Subcutaneous adipose tissue (tissue), 4 donors: ENCODE data around the gene MACF1. TPM values are rescaled to one million over a fixed set of nuclear protein-coding genes. Genes with fewer than 3 reads are reported as not detected.

ENCODE experiments used
- CTCF ChIP-seq: fragments of 450-650 bp; IDR thresholded peaks from one replicate; pipeline ENCODE4 v1.5.1; 2016; ENCODE audit warnings: low read depth, mild to moderate bottlenecking, control low read depth, antibody characterized with exemption, moderate library complexity
- total RNA-seq, 4 donors: library from RNA; depleted of rRNA; stranded (reverse); fragments of >200 nt; gene quantifications; one replicate each; pipeline ENCODE4 v1.1.0, GENCODE V29; 2016

The MACF1 gene
- total RNA-seq, 4 donors from 2014 or later: 297 to 398 (median 352) TPM

DNA sequence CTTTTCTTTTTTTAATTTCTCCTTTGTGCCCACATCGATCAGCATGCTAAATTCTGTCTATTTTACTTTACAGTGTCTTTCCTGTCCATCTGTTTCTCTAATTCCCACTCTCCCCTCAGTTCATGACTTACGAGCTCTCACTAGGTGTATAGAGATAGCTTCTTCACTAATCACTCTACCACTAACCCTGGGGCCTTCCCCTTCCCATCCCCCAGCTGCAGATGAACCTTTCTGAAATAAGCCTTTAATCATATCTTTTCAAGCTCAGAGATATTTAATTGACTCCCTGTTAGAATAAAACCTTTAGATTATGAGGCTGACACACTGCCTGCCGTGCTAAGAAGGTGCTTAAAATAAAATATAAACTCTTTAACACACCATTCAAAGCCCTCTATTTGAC is 220.7 kb downstream of the MACF1 start:
- TF ChIP-seq CTCF: no peak

GRCh38 chr1:39425634-39426033 is 221.1 kb downstream of the MACF1 start:
- no peak for TF ChIP-seq CTCF

DNA sequence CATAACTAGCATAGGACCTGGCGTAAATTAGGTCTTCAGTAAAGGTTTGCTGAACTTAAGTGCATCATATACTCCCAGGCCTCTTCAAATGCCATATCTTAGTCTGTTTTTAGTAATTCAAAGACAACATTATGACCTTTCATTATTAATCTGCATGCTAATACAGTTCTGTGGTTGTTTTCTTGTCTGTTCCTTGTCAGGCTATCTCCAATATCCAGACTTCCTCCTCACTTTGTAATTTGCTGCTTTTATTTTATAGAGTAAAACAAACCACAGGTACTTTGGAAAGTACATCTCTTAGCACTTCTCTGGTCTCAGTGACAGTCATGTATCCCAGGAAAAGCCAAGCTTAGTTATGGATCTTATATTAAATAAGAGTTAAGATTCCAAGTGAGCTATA is 221.9 kb downstream of the MACF1 start:
- no peak for TF ChIP-seq CTCF

DNA sequence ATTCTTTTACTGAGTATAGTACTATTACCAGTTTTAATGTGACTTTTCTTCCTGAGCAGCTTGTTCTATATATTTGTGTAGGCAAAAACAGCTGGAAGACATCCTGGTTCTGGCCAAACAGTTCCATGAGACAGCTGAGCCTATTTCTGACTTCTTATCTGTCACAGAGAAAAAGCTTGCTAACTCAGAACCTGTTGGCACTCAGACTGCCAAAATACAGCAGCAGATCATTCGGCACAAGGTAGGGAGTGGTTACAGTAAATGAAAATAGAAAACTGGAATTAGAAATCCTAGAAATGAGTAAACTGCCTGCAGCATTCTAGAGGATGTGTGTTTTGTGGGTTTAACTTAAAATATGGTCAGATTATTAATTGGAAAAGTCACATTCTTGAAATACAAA is 222.9 kb downstream of the MACF1 start:
- TF ChIP-seq CTCF: no peak

- no peak for TF ChIP-seq CTCF
These were observed 223.4 kb downstream of the MACF1 start for GRCh38 chr1:39427912-39428311.

GRCh38 chr1:39431927-39432326 is 227.4 kb downstream of the MACF1 start:
- TF ChIP-seq CTCF: no peak

DNA sequence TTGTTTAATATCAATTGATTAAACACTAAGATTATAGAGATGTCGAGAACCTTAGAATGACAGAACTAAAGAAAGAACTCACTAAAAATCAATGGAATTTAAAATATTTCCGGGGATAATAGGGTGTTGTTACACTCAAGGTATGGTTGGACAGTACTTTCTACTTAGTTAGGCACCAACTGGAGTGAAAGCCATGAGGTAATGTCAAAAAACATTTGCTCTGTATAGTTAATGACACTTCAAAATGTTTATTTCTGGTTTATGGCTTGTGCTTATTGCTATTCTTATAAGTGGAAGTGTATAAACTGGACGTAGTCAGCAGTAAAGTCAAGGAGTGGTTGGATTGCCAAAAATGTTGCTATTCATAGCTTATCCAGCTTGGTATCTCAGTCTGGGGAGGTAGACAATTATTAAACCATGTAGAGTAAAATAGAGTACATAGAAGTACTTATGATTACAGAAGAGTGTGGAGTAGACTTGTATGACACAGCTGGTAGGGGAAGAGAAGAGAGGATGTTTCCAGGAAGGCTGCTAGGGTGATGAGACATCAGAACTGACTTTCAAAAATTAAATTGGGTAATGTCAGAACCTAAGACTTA is 230.4 kb downstream of the MACF1 start:
- no peak for TF ChIP-seq CTCF
